Measurements from ENCODE around the gene OPN3. TPM values are rescaled to one million over a fixed set of nuclear protein-coding genes. Genes with fewer than 3 reads are reported as not detected.

Gene OPN3
- total RNA-seq, 1 experiment from 2014 or later: 22.0 TPM

- H3K4me1 Mint-ChIP-seq (ENCODE audit: low read depth, unreplicated experiment): peaks cover 8% of the 10 kb centered on the region
- TF ChIP-seq CTCF (IDR thresholded peaks at IDR 0.05; ENCODE audit: unreplicated experiment): no peak
- no peaks in the 10 kb centered on the region for H3K27me3 Mint-ChIP-seq (ENCODE audit: unreplicated experiment)
- DNase-seq: no peak
- no peak overlapping the region for H3K4me3 Mint-ChIP-seq (ENCODE audit: low read depth, unreplicated experiment)
- intact Hi-C loops (cut with micrococcal nuclease; ENCODE audit: unreplicated experiment): no loop called here
- no peaks in the 10 kb centered on the region for H3K9me3 Mint-ChIP-seq (ENCODE audit: low read depth, unreplicated experiment)
- CTCF ChIA-PET: no interaction called here
- no peak overlapping the region for H3K27ac Mint-ChIP-seq (ENCODE audit: unreplicated experiment)
- BruUV-seq (replicated peaks): no TSS peak
- no peaks in the 10 kb centered on the region for H3K36me3 Mint-ChIP-seq (ENCODE audit: insufficient read depth, unreplicated experiment)
Observed at GRCh38 chr1:241557551-241558193, 82.5 kb downstream of the OPN3 start.

GRCh38 chr1:241557031-241557430 lies 83.1 kb downstream of the OPN3 start:
- Mint-ChIP-seq H3K4me3 (ENCODE audit: low read depth, unreplicated experiment) (no peak overlapping the region), H3K4me1 (ENCODE audit: low read depth, unreplicated experiment) (peaks cover 8% of the 10 kb centered on the region), H3K36me3 (ENCODE audit: insufficient read depth, unreplicated experiment) (no peaks in the 10 kb centered on the region), H3K27me3 (ENCODE audit: unreplicated experiment) (no peaks in the 10 kb centered on the region), H3K27ac (ENCODE audit: unreplicated experiment) (no peak overlapping the region), H3K9me3 (ENCODE audit: low read depth, unreplicated experiment) (no peaks in the 10 kb centered on the region)
- BruUV-seq (replicated peaks): no TSS peak
- intact Hi-C loops (cut with micrococcal nuclease; ENCODE audit: unreplicated experiment): no loop called here
- DNase-seq: no peak
- TF ChIP-seq CTCF (IDR thresholded peaks at IDR 0.05; ENCODE audit: unreplicated experiment): no peak
- CTCF ChIA-PET: no interaction called here

- BruUV-seq (replicated peaks): no TSS peak
- intact Hi-C loops (cut with micrococcal nuclease; ENCODE audit: unreplicated experiment): no loop called here
- Mint-ChIP-seq H3K4me1 (ENCODE audit: low read depth, unreplicated experiment) (peaks cover 8% of the 10 kb centered on the region), H3K9me3 (ENCODE audit: low read depth, unreplicated experiment) (no peaks in the 10 kb centered on the region), H3K27me3 (ENCODE audit: unreplicated experiment) (no peaks in the 10 kb centered on the region), H3K36me3 (ENCODE audit: insufficient read depth, unreplicated experiment) (no peaks in the 10 kb centered on the region), H3K4me3 (ENCODE audit: low read depth, unreplicated experiment) (no peak overlapping the region), H3K27ac (ENCODE audit: unreplicated experiment) (no peak overlapping the region)
- no peak for TF ChIP-seq CTCF (IDR thresholded peaks at IDR 0.05; ENCODE audit: unreplicated experiment)
- DNase-seq: no peak
- CTCF ChIA-PET: interaction anchor here (1.2 kb wide), 1 partner anchor 36 kb away, joined by 5 read pairs; no protein-coding TSS in a partner anchor
Observed at GRCh38 chr1:241555526-241555925, 84.6 kb downstream of the OPN3 start.

DNA sequence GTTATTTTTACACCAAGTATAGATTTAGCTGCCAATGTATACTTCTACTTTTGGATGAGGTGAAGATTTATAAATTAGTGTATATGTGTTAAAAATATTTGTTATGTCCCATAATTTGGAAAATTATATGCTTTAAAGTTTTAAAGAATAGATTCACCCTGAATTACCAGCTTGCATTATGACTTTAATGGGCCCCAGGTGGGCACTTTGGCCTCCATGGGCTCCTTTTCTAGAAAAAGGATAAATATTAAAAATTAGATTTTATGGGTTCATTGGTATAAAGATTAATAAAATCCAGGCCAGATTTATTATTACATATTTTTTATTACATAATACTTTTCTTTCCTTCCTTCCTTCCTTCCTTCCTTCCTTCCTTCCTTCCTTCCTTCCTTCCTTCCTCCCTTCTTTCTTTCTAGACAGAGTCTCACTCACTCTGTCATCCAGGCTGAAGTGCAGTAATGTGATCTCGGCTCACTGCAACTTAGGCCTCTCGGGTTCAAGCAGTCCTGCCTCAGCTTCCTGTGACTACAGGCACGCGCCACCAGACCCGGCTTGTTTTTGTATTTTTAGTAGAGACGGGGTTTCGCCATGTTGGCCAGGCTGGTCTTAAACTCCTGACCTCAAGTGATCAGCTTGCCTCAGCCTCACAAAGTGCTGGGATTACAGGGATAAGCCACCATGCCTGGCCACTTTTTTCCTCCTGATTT lies 86.1 kb downstream of the OPN3 start:
- H3K36me3 Mint-ChIP-seq (ENCODE audit: insufficient read depth, unreplicated experiment): no peaks in the 10 kb centered on the region
- no peak overlapping the region for H3K4me3 Mint-ChIP-seq (ENCODE audit: low read depth, unreplicated experiment)
- no peak for TF ChIP-seq CTCF (IDR thresholded peaks at IDR 0.05; ENCODE audit: unreplicated experiment)
- peaks cover 8% of the 10 kb centered on the region for H3K4me1 Mint-ChIP-seq (ENCODE audit: low read depth, unreplicated experiment)
- intact Hi-C loops (cut with micrococcal nuclease; ENCODE audit: unreplicated experiment): no loop called here
- no peak for DNase-seq
- no TSS peak for BruUV-seq (replicated peaks)
- no peaks in the 10 kb centered on the region for H3K27me3 Mint-ChIP-seq (ENCODE audit: unreplicated experiment)
- CTCF ChIA-PET: no interaction called here
- no peaks in the 10 kb centered on the region for H3K9me3 Mint-ChIP-seq (ENCODE audit: low read depth, unreplicated experiment)
- no peak overlapping the region for H3K27ac Mint-ChIP-seq (ENCODE audit: unreplicated experiment)
